H9 (cell line): ENCODE measurements around the gene ATP6V1C2. TPM values are rescaled to one million over a fixed set of nuclear protein-coding genes. Genes with fewer than 3 reads are reported as not detected.

Experiments used
- DNase-seq: peaks from one replicate; pipeline ENCODE4 v3.0.0-alpha.2; 2017
- H2AFZ ChIP-seq: one replicate; pipeline ENCODE4 v1.6.1; 2013; ENCODE audit warnings: mild to moderate bottlenecking, low read length, control low read depth, moderate library complexity
- H2AK5ac ChIP-seq: 2 replicates; pipeline ENCODE4 v1.6.1; 2013; ENCODE audit warnings: low read length, control low read depth, mixed read lengths; ENCODE audit not compliant: insufficient read length
- H2BK120ac ChIP-seq: one replicate; pipeline ENCODE4 v1.6.1; 2013; ENCODE audit warnings: low read depth, mild to moderate bottlenecking, low read length, control low read depth, inconsistent platforms; ENCODE audit not compliant: poor library complexity, severe bottlenecking
- H2BK12ac ChIP-seq: 2 replicates; pipeline ENCODE4 v1.6.1; 2013; ENCODE audit warnings: low read length, control low read depth, mixed read lengths, low read depth; ENCODE audit not compliant: insufficient read length
- H2BK15ac ChIP-seq: 2 replicates; pipeline ENCODE4 v1.6.1; 2013; ENCODE audit warnings: low read depth, low read length, control low read depth
- H2BK20ac ChIP-seq: one replicate; pipeline ENCODE4 v1.6.1; 2013; ENCODE audit warnings: low read depth, mild to moderate bottlenecking, low read length, control low read depth, inconsistent platforms; ENCODE audit not compliant: poor library complexity, severe bottlenecking
- H2BK5ac ChIP-seq: 2 replicates; pipeline ENCODE4 v1.6.1; 2013; ENCODE audit warnings: low read length, control low read depth, mixed read lengths; ENCODE audit not compliant: insufficient read length
- H3K14ac ChIP-seq: 2 replicates; pipeline ENCODE4 v1.6.1; 2013; ENCODE audit warnings: low read length, control low read depth; ENCODE audit not compliant: insufficient read depth
- H3K18ac ChIP-seq: 2 replicates; pipeline ENCODE4 v1.6.1; 2013; ENCODE audit warnings: low read depth, mild to moderate bottlenecking, mixed read lengths, low read length, control low read depth; ENCODE audit not compliant: insufficient read length
- H3K23ac ChIP-seq: 2 replicates; pipeline ENCODE4 v1.6.1; 2013; ENCODE audit warnings: low read length, control low read depth, mixed read lengths, low read depth; ENCODE audit not compliant: insufficient read length
- H3K23me2 ChIP-seq: 2 replicates; pipeline ENCODE4 v1.6.1; 2013; ENCODE audit warnings: low read depth, mild to moderate bottlenecking, mixed read lengths, low read length, control low read depth; ENCODE audit not compliant: insufficient read length, poor library complexity, severe bottlenecking
- H3K27ac ChIP-seq: 2 replicates; pipeline ENCODE4 v1.5.1; 2013; ENCODE audit warnings: low read length, control low read depth, mixed read lengths, low read depth; ENCODE audit not compliant: insufficient read length
- H3K27me3 ChIP-seq: 2 replicates; pipeline ENCODE4 v1.6.1; 2013; ENCODE audit warnings: low read length, control low read depth, inconsistent platforms; ENCODE audit not compliant: insufficient read depth
- H3K4ac ChIP-seq: 2 replicates; pipeline ENCODE4 v1.6.1; 2013; ENCODE audit warnings: low read depth, mild to moderate bottlenecking, control low read depth, inconsistent platforms, low read length, moderate library complexity
- H3K4me1 ChIP-seq: 2 replicates; pipeline ENCODE4 v1.6.1; 2013; ENCODE audit warnings: low read length, control low read depth, inconsistent platforms; ENCODE audit not compliant: insufficient read depth
- H3K4me2 ChIP-seq: 2 replicates; pipeline ENCODE4 v1.6.1; 2013; ENCODE audit warnings: low read length, control low read depth, mixed read lengths; ENCODE audit not compliant: insufficient read length, insufficient read depth
- H3K56ac ChIP-seq: 2 replicates; pipeline ENCODE4 v1.6.1; 2013; ENCODE audit warnings: low read depth, mild to moderate bottlenecking, mixed read lengths, low read length, control low read depth; ENCODE audit not compliant: insufficient read length
- H3K79me1 ChIP-seq: 2 replicates; pipeline ENCODE4 v1.6.1; 2013; ENCODE audit warnings: low read depth, mild to moderate bottlenecking, moderate library complexity, low read length, control low read depth, inconsistent platforms; ENCODE audit not compliant: insufficient read depth, poor library complexity, severe bottlenecking
- H3K79me2 ChIP-seq: 2 replicates; pipeline ENCODE4 v1.6.1; 2013; ENCODE audit warnings: low read length, control low read depth, inconsistent platforms; ENCODE audit not compliant: insufficient read depth
- H3K9ac ChIP-seq: 2 replicates; pipeline ENCODE4 v1.6.1; 2013; ENCODE audit warnings: low read length, control low read depth, mixed read lengths; ENCODE audit not compliant: insufficient read length; ENCODE audit errors: extremely low read depth
- H3K9me3 ChIP-seq: one replicate; pipeline ENCODE4 v1.6.1; 2013; ENCODE audit warnings: low read depth, low read length, inconsistent platforms; ENCODE audit not compliant: control insufficient read depth
- H3T11ph ChIP-seq: one replicate; pipeline ENCODE4 v1.6.1; 2013; ENCODE audit warnings: mild to moderate bottlenecking, low read length, control low read depth, inconsistent platforms
- H4K20me1 ChIP-seq: one replicate; pipeline ENCODE4 v1.6.1; 2013; ENCODE audit not compliant: control insufficient read depth, insufficient read length, insufficient read depth
- H4K5ac ChIP-seq: 2 replicates; pipeline ENCODE4 v1.6.1; 2013; ENCODE audit warnings: low read depth, mild to moderate bottlenecking, mixed read lengths, low read length, control low read depth; ENCODE audit not compliant: insufficient read length
- H4K8ac ChIP-seq: replicated peaks from 2 replicates; pipeline ENCODE4 v1.6.1; 2013; ENCODE audit warnings: low read length, control low read depth, mixed read lengths, low read depth; ENCODE audit not compliant: insufficient read length
- H4K91ac ChIP-seq: 2 replicates; pipeline ENCODE4 v1.6.1; 2013; ENCODE audit warnings: low read depth, mild to moderate bottlenecking, moderate library complexity, mixed read lengths, low read length, control low read depth; ENCODE audit not compliant: insufficient read length
- H3K27ac Mint-ChIP-seq, 3 experiments: 2 replicates in 2 of 3; 3 replicates in 1 of 3; pipeline ENCODE4 v1.8.0; 2020 to 2021; ENCODE audit warnings: mixed read lengths in 3 of 3, mild to moderate bottlenecking in 1 of 3, moderate library complexity in 1 of 3
- H3K27me3 Mint-ChIP-seq: 2 replicates; pipeline ENCODE4 v1.8.0; 2021; ENCODE audit warnings: low read depth, mild to moderate bottlenecking, moderate library complexity, mixed read lengths
- H3K36me3 Mint-ChIP-seq, 3 experiments: 2 replicates in 2 of 3; 3 replicates in 1 of 3; pipeline ENCODE4 v1.8.0; 2020 to 2021; ENCODE audit warnings: low read depth in 3 of 3, mixed read lengths in 3 of 3; ENCODE audit not compliant: insufficient read depth in 1 of 3
- H3K4me1 Mint-ChIP-seq, 2 experiments: 2 replicates each; pipeline ENCODE4 v1.8.0; 2020; ENCODE audit warnings: mixed read lengths in 2 of 2
- H3K4me3 Mint-ChIP-seq, 2 experiments: 2 replicates in 1 of 2; 3 replicates in 1 of 2; pipeline ENCODE4 v1.8.0; 2020 to 2021; ENCODE audit warnings: mild to moderate bottlenecking in 2 of 2, mixed read lengths in 2 of 2, moderate library complexity in 1 of 2
- H3K9me3 Mint-ChIP-seq, 2 experiments: 2 replicates in 1 of 2; 3 replicates in 1 of 2; pipeline ENCODE4 v1.8.0; 2020; ENCODE audit warnings: mild to moderate bottlenecking in 2 of 2, mixed read lengths in 2 of 2, moderate library complexity in 1 of 2
- CTCF ChIP-seq: fragments of 200-600 bp; sonication (generic); conservative IDR thresholded peaks from 3 replicates; pipeline ENCODE4 v1.8.0; 2021; ENCODE audit warnings: antibody characterized with exemption, mild to moderate bottlenecking
- WGBS: extraction: QIAGEN DNeasy Blood & Tissue Kit; methylation state at CpG from one replicate; pipeline ENCODE4 v1.1.7; 2013; ENCODE audit warnings: missing lambda C conversion rate, low lambda C conversion rate, mixed read lengths; ENCODE audit not compliant: insufficient read length; ENCODE audit errors: extremely low coverage; 5-methylcytosine and 5-hydroxymethylcytosine counted together
- total RNA-seq: library from RNA; stranded (reverse); gene quantifications from 2 replicates; pipeline ENCODE4 v1.2.1, GENCODE V29; 2021

ATP6V1C2 gene
- total RNA-seq, 1 experiment from 2014 or later: 1.2 TPM

- Histone ChIP-seq H3T11ph (no peak overlapping the region), H2BK5ac (no peak overlapping the region), H4K8ac (no peak overlapping the region), H3K27ac (no peak overlapping the region), H4K5ac (no peak overlapping the region), H2BK12ac (no peak overlapping the region), H2BK120ac (no peak overlapping the region), H2BK20ac (no peak overlapping the region), H3K27me3 (no peaks in the 10 kb centered on the region), H3K9ac (no peak overlapping the region), H3K23me2 (no peaks in the 10 kb centered on the region), H3K4me1 (no peaks in the 10 kb centered on the region), H3K56ac (no peak overlapping the region), H3K79me1 (no peaks in the 10 kb centered on the region), H4K20me1 (no peaks in the 10 kb centered on the region), H3K79me2 (no peaks in the 10 kb centered on the region), H3K4me2 (no peak overlapping the region), H3K23ac (no peak overlapping the region), H3K18ac (no peak overlapping the region), H4K91ac (no peak overlapping the region), H3K14ac (no peak overlapping the region), H2BK15ac (no peak overlapping the region), H2AK5ac (no peak overlapping the region), H3K4ac (no peak overlapping the region), H3K9me3 (no peaks in the 10 kb centered on the region), H2AFZ (no peak overlapping the region)
- no CpG with 5 or more reads among the region's 16 CpGs for WGBS
- TF ChIP-seq CTCF: no peak
- no peak overlapping the region for H3K4me3 Mint-ChIP-seq
- no peaks in the 10 kb centered on the region; a peak in 1 of 5 replicates for H3K9me3 Mint-ChIP-seq
- peaks cover 8% of the 10 kb centered on the region for H3K27me3 Mint-ChIP-seq
- H3K36me3 Mint-ChIP-seq: no peaks in the 10 kb centered on the region
- no peak overlapping the region for H3K27ac Mint-ChIP-seq
- no peak for DNase-seq
- H3K4me1 Mint-ChIP-seq: peaks cover 5 to 8% of the 10 kb centered on the region in 2 experiments
Measured at GRCh38 chr2:10768063-10768507, 46.7 kb downstream of the ATP6V1C2 start.
